ENCODE measurements around the gene ALOX5.

The ALOX5 gene

GRCh38 chr10:45416603-45417002 lies 42.6 kb downstream of the ALOX5 start:
- Histone ChIP-seq H3K4me3 (ENCODE audit: low read length) (no peak overlapping the region), H3K36me3 (replicated peaks; ENCODE audit: insufficient read depth, low read length) (no peaks in the 10 kb centered on the region), H3K79me2 (ENCODE audit: low read length) (peaks cover 7% of the 10 kb centered on the region), H3K9me2 (replicated peaks; ENCODE audit: insufficient read depth, low read length) (no peaks in the 10 kb centered on the region), H3K4me1 (ENCODE audit: low read length) (peaks cover 22% of the 10 kb centered on the region), H3K9me3 (replicated peaks; ENCODE audit: insufficient read depth, low read length) (no peaks in the 10 kb centered on the region), H3K4me2 (ENCODE audit: low read depth, low read length) (no peak overlapping the region), H3K9ac (ENCODE audit: low read length) (no peak overlapping the region), H3F3A (ENCODE audit: insufficient read depth, low read length) (peaks cover 32% of the 10 kb centered on the region), H4K20me1 (ENCODE audit: insufficient read depth, low read length) (no peaks in the 10 kb centered on the region), H3K27me3 (replicated peaks; ENCODE audit: insufficient read depth, low read length) (no peaks in the 10 kb centered on the region), H2AFZ (ENCODE audit: low read length) (no peak overlapping the region), H3K27ac (ENCODE audit: low read length) (no peak overlapping the region)
- no peak for DNase-seq
- TF ChIP-seq EZH2phosphoT487 (IDR thresholded peaks at IDR 0.05; ENCODE audit: low read length) (no peak), CTCF (IDR thresholded peaks at IDR 0.05; ENCODE audit: low read length) (no peak), EZH2 (optimal IDR thresholded peaks at IDR 0.05; ENCODE audit: low read depth, low read length) (no peak)

DNA sequence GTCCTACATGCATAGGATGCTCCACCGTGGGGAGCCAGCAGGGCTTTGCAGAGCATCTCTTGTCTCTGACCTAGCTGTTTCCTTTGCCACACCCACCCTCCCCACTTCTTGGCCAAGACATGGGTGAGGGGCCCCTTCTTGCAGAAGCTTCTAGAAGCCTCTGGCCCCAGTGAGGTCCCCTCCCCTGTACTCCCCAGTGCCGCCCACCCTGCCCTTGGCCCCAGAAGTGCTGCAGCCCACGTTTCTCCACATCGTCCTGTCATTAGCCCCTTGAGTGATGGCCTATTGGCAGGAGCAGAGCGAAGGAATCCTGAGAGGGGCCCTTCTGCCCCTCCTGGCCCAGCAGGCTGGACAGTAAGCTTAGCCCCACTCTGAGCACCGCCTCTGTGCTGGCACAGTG lies 43.7 kb downstream of the ALOX5 start:
- DNase-seq: no peak
- Histone ChIP-seq H3K27ac (ENCODE audit: low read length) (no peak overlapping the region), H3K27me3 (replicated peaks; ENCODE audit: insufficient read depth, low read length) (no peaks in the 10 kb centered on the region), H3K9ac (ENCODE audit: low read length) (no peak overlapping the region), H3K79me2 (ENCODE audit: low read length) (peaks cover 7% of the 10 kb centered on the region), H3K4me3 (ENCODE audit: low read length) (no peak overlapping the region), H3K9me2 (replicated peaks; ENCODE audit: insufficient read depth, low read length) (no peaks in the 10 kb centered on the region), H3K4me2 (ENCODE audit: low read depth, low read length) (no peak overlapping the region), H2AFZ (ENCODE audit: low read length) (no peak overlapping the region), H3K4me1 (ENCODE audit: low read length) (peaks cover 31% of the 10 kb centered on the region), H4K20me1 (ENCODE audit: insufficient read depth, low read length) (no peaks in the 10 kb centered on the region), H3F3A (ENCODE audit: insufficient read depth, low read length) (peaks cover 34% of the 10 kb centered on the region), H3K9me3 (replicated peaks; ENCODE audit: insufficient read depth, low read length) (no peaks in the 10 kb centered on the region), H3K36me3 (replicated peaks; ENCODE audit: insufficient read depth, low read length) (no peaks in the 10 kb centered on the region)
- TF ChIP-seq EZH2phosphoT487 (IDR thresholded peaks at IDR 0.05; ENCODE audit: low read length) (no peak), CTCF (IDR thresholded peaks at IDR 0.05; ENCODE audit: low read length) (no peak), EZH2 (optimal IDR thresholded peaks at IDR 0.05; ENCODE audit: low read depth, low read length) (no peak)

- Histone ChIP-seq H3K27ac (ENCODE audit: low read length) (peak overlapping the region; percentile 100; the same call in 1 of the 2 replicates), H3F3A (ENCODE audit: insufficient read depth, low read length) (peaks cover 34% of the 10 kb centered on the region), H3K27me3 (replicated peaks; ENCODE audit: insufficient read depth, low read length) (no peaks in the 10 kb centered on the region), H4K20me1 (ENCODE audit: insufficient read depth, low read length) (no peaks in the 10 kb centered on the region), H3K79me2 (ENCODE audit: low read length) (peaks cover 7% of the 10 kb centered on the region), H3K9me2 (replicated peaks; ENCODE audit: insufficient read depth, low read length) (no peaks in the 10 kb centered on the region), H3K9ac (ENCODE audit: low read length) (peak overlapping the region; percentile 100), H3K4me2 (ENCODE audit: low read depth, low read length) (peak overlapping the region; percentile 93), H3K4me3 (ENCODE audit: low read length) (peak overlapping the region; percentile 98), H3K4me1 (ENCODE audit: low read length) (peaks cover 31% of the 10 kb centered on the region), H3K9me3 (replicated peaks; ENCODE audit: insufficient read depth, low read length) (no peaks in the 10 kb centered on the region), H3K36me3 (replicated peaks; ENCODE audit: insufficient read depth, low read length) (no peaks in the 10 kb centered on the region), H2AFZ (ENCODE audit: low read length) (peak overlapping the region; percentile 72)
- DNase-seq: no peak
- TF ChIP-seq CTCF (IDR thresholded peaks at IDR 0.05; ENCODE audit: low read length) (no peak), EZH2phosphoT487 (IDR thresholded peaks at IDR 0.05; ENCODE audit: low read length) (no peak), EZH2 (optimal IDR thresholded peaks at IDR 0.05; ENCODE audit: low read depth, low read length) (no peak)
These were observed 44.4 kb downstream of the ALOX5 start for GRCh38 chr10:45418417-45418848.
